AG10803 (cell line): ENCODE measurements around the gene PVRIG.
"Not testable (repeated sequence)": the region's sequence is repeated elsewhere in the genome, so short reads cannot be mapped to it uniquely, and the experiment has no call there.

Experiments
- DNase-seq: peaks from one replicate; pipeline ENCODE4 v3.0.0; 2010; ENCODE audit warnings: low read depth
- H3K4me3 ChIP-seq: 2 replicates; pipeline ENCODE4 v1.5.1; 2011; ENCODE audit warnings: mild to moderate bottlenecking, low read length, control low read depth
- CTCF ChIP-seq: conservative IDR thresholded peaks from 2 replicates; pipeline ENCODE4 v1.5.1; 2011; ENCODE audit warnings: mild to moderate bottlenecking, low read length, control low read depth, inconsistent platforms

PVRIG gene

GRCh38 chr7:100176096-100177044, 43.4 kb upstream of the PVRIG start:
- DNase-seq = no peak
- no peak for TF ChIP-seq CTCF
- peak overlapping the region; percentile 79 for H3K4me3 ChIP-seq

- DNase-seq = peak; percentile 93
- no peak for TF ChIP-seq CTCF
These were observed 42.4 kb upstream of the PVRIG start, which contains the start of the genes GPC2 and STAG3 for GRCh38 chr7:100177045-100178001. Gene GPC2 (minus strand): TSS chr7:100177381. CDS start chr7:100177199, 182 bp downstream. Gene STAG3 (plus strand): TSS chr7:100177918. CDS start chr7:100180557, 2,639 bp downstream.

GRCh38 chr7:100180084-100180483, 39.7 kb upstream of the PVRIG start:
- not testable (repeated sequence) for DNase-seq, H3K4me3 ChIP-seq

More at GRCh38 chr7:100177045-100178001, 42.4 kb upstream of the PVRIG start, which contains the start of the genes GPC2 and STAG3:
- H3K4me3 ChIP-seq = peak within 1 kb of the TSS; percentile 79

GRCh38 chr7:100182616-100183015, 37.1 kb upstream of the PVRIG start:
- not testable (repeated sequence) for H3K4me3 ChIP-seq, DNase-seq

- not testable (repeated sequence) for H3K4me3 ChIP-seq
These were observed 36.7 kb upstream of the PVRIG start for GRCh38 chr7:100183090-100183489.

GRCh38 chr7:100185726-100186125, 34.0 kb upstream of the PVRIG start:
- H3K4me3 ChIP-seq = no peak overlapping the region
- no peak for TF ChIP-seq CTCF
- no peak for DNase-seq

More at GRCh38 chr7:100183090-100183489, 36.7 kb upstream of the PVRIG start:
- not testable (repeated sequence) for DNase-seq

- TF ChIP-seq CTCF = no peak
- H3K4me3 ChIP-seq = no peak overlapping the region
- no peak for DNase-seq
These were observed 30.7 kb upstream of the PVRIG start for GRCh38 chr7:100189061-100189460.

GRCh38 chr7:100190048-100190711, 29.6 kb upstream of the PVRIG start:
- peak; percentile 64 for DNase-seq
- TF ChIP-seq CTCF = peak; percentile 58
- no peak overlapping the region for H3K4me3 ChIP-seq
